AG09319 (cell line): ENCODE data around the gene SH3TC1.
A peak's percentile ranks its signal among the peaks of the same experiment; 100 is the strongest.

ENCODE experiments used
- DNase-seq: peaks from one replicate; pipeline ENCODE4 v3.0.0-alpha.2; 2010; ENCODE audit warnings: low read depth; ENCODE audit errors: extremely low read depth
- CTCF ChIP-seq: IDR thresholded peaks from 2 replicates; pipeline ENCODE4 v1.5.1; 2011; ENCODE audit warnings: low read depth, mild to moderate bottlenecking, inconsistent platforms, low read length, moderate library complexity

SH3TC1 gene

GRCh38 chr4:8254076-8254475 lies 55.0 kb downstream of the SH3TC1 start:
- DNase-seq = no peak
- TF ChIP-seq CTCF = no peak

- TF ChIP-seq CTCF = no peak
- DNase-seq = no peak
Observed at GRCh38 chr4:8255698-8256441, 56.8 kb downstream of the SH3TC1 start.

GRCh38 chr4:8257854-8258253 lies 58.8 kb downstream of the SH3TC1 start:
- DNase-seq = no peak
- TF ChIP-seq CTCF = no peak

GRCh38 chr4:8258552-8259212 lies 59.6 kb downstream of the SH3TC1 start:
- TF ChIP-seq CTCF = no peak
- no peak for DNase-seq

GRCh38 chr4:8259743-8260430 lies 60.8 kb downstream of the SH3TC1 start:
- TF ChIP-seq CTCF = no peak
- DNase-seq = no peak

GRCh38 chr4:8260656-8261111 lies 61.6 kb downstream of the SH3TC1 start:
- TF ChIP-seq CTCF = no peak; the same call in 1 of the 2 replicates
- DNase-seq = peak; percentile 64
